ENCODE measurements around the gene RPLP2.

RPLP2 gene

DNA sequence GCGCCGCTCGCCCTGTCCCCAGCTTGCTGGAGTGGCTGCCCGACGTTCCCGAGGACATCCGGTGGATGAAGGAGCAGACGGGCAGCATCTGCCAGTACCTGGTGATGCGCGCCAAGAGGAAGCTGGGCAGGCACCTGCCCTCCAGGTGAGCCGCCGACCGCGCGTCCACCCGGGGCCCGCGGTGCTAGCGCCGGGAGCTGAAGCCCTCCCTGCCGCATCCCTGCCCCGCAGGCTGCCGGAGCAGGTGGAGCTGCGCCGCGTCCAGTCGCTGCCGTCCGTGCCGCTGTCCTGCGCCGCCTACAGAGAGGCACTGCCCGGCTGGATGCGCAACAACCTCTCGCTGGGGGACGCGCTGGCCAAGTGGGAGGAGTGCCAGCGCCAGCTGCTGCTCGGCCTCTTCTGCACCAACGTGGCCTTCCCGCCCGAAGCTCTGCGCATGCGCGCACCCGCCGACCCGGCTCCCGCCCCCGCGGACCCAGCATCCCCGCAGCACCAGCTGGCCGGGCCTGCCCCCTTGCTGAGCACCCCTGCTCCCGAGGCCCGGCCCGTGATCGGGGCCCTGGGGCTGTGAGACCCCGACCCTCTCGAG lies 14.6 kb downstream of the RPLP2 start:
- DNase-seq (ENCODE audit: low read depth in 2 of 2) = no peak

DNA sequence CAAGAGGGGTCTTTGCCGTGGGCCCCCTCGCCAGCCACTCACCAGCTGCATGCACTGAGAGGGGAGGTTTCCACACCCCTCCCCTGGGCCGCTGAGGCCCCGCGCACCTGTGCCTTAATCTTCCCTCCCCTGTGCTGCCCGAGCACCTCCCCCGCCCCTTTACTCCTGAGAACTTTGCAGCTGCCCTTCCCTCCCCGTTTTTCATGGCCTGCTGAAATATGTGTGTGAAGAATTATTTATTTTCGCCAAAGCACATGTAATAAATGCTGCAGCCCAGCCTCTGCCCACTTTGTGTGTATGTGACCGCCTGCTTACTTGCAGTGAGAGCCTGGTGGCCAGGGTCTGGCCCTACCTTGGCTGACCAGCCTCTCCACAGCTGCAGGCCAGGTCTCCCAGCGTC lies 15.2 kb downstream of the RPLP2 start:
- no peak for DNase-seq (ENCODE audit: low read depth in 2 of 2)

DNA sequence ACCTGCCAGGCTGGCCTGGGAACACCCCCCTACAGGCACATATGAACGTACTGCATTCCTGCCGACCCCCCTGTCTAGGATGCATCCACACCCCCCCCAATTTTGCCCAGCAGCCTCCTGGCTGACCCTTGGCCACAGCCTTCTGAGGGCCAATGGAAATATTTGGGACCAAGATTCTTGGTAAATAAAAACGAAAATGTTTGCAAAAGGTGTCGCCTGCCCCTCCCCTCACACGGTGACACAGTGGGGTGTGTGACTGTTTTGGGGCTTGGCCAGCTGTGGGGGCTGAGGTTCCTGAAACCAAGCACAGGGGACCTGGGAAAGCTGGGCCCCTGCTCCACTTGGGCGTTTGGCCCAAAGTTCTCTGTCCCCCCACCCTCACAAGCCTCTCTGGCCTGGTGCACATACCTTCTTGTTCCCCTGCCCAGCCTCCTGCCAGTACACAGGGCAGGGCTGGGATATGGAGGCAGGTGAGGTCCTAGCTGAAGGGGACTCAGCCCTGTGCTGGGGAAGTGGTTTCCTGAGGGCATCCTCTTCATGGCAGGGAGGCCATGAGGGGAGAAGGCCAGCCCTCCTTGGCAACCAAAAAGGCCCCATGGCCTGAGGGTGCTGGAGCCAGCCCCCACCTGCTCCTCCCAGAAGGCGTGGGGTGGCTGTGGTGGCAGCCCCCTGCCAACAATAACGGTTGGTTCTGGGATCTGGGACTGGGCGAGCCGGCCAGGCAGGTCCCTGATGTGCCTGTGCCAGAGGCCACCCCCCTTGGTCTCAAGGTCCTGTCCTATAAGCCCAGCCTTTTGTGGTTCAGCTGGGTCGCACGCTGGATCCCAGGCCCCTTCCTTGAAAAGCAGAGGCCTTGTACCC lies 15.8 kb downstream of the RPLP2 start:
- DNase-seq (ENCODE audit: low read depth in 2 of 2) = no peak

DNA sequence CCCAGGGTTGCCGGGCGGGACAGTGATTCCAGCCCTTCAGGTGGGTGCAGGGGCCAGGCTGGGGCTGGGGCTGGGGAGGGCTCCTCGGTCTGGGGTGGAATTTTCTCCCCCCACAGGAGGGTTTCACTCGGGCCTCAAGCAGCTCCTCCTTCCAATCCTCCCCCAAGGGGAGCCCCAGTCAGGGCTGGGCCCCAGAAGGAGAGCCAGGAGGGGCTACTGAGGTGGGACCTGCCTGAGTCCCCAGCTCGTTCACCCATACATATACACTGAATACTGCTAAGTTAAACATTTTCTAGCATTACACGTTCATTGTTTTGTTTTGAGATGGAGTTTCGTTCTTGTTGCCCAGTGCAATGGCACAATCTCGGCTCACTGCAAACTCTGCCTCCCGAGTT lies 16.5 kb downstream of the RPLP2 start:
- DNase-seq (ENCODE audit: low read depth in 2 of 2) = no peak

DNA sequence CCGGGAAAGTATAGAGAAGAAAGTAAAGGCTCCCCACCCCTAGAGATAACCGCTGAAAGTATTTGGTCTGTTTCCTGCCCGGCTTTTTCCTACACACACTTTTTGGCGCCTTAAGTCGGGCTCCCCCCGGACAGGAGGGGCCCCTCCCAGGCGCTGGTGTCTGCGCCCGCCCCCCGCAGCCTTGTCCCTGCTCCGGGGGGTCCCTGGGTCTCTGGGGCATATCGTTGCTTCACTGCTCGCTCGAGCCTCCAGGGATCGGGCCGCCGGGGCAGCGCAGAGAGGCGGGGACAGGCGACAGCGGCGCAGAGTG lies 17.0 kb downstream of the RPLP2 start:
- DNase-seq (ENCODE audit: low read depth in 2 of 2) = no peak

DNA sequence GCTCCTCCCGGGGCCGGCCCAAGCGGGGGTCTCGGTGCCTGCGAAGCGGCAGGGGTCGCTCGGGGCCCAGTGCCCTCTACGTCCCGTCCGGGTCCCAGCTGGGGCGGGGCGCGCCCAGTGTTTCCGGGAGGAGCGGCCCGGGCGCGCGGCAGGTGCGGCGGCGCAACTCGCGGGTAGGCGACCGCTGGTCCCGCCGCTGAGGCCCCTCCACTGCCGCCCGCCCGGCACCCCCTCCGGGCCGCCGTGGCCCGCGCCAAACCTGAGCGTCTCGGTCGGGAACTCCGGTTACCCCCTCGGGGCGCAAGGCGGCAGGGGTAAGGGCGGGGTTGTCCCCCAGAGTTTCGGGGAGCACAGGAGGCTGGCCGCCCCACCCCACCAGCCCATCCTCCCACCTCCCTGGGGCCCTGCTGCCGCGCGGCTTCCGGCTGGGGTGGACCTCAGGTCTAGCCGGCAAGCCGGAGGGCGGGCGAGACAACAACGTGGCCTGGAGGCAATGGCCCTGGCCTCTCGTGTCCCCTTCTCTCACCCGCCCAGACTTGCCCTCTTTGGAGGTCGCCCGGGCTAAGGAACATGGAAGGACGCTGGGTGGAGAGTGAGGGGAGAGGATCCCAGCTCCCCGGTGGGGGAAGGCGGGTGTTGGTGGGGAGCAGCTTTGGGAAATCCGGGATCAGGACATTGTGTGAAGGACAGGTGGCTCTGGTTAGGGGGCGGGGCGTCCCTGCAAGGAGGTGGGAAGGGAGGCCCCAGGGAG lies 17.6 kb downstream of the RPLP2 start:
- DNase-seq (ENCODE audit: low read depth in 2 of 2) = no peak

DNA sequence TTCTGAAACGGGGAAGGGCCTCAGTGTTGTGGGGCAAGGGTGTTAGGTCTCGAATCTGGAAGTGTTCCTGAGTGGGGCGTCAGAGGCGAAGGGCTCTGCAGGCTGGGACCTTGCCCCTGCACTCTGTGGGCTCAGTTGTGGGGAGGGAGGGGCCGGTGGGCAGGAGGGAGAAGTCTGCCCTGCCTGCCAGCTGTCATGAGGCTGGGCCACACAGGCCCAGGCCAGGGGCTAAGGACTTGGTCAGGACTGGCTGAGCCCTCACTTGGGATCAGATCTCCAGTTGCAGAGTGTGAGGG lies 18.1 kb downstream of the RPLP2 start, which contains the start of gene CRACR2B:
TSS of gene CRACR2B (plus strand) at position 23 of the 296 bp plus-strand sequence. CDS start 689 bp downstream, outside the sequence.
- no peak for DNase-seq (ENCODE audit: low read depth in 2 of 2)

DNA sequence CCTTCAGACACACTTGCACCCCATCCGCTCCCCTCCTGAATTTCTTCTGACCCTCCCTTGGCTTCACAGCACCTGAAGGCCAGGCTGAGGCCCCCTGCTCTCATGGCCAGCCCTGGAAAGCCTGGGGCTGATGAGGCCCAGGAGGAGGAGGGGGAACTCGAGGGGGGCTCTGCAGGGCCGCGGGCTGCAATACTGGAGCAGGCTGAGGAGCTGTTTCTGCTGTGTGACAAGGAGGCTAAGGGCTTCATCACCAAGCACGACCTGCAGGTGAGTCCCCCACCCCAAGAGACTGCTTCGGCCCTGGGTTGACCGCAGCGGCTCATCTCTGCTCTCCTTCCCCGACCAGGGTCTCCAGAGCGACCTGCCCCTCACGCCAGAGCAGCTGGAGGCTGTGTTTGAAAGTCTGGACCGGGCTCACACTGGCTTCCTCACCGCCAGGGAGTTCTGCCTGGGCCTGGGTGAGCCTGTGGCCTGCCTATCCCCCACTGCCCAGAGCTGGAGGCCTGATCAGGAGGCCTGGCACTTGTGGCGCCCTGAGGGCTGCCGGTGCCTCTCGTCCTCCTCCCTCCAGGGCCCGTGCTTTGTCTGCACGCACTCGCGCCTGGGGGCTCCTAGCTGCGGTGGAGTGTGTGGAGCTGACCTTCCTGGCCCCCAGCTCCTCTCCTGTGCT lies 18.9 kb downstream of the RPLP2 start:
- DNase-seq (ENCODE audit: low read depth in 2 of 2) = no peak

DNA sequence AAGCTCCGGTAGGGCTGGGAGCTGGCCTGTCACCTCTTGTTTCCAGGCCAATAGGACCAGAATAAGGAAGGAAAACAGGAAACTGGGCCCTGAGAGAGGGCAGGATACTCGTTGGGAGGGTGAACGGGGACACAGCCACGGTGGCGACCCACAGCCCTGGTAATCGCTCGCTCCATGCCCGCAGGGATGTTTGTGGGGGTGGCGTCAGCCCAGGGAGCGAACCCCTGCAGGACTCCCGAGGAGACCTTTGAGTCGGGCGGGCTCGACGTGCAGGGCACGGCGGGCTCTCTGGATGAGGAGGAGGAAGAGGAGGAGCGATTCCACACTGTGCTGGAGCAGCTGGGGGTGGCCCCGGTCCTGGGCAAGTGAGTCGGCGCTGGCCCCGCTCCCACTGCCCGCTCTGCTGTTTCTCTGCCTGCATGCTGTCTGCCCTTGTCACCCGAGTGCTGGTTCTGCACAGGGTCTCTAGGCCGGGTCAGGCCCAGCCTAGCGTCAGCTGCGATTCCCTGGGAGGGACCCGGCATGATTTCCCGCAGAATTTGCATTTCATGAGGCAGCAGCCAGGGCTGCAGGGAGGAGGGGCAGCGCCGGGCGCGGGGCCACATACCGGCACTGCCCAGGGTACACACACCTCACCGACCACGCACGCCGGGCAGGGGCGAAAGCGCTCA lies 19.5 kb downstream of the RPLP2 start:
- no peak for DNase-seq (ENCODE audit: low read depth in 2 of 2)

DNA sequence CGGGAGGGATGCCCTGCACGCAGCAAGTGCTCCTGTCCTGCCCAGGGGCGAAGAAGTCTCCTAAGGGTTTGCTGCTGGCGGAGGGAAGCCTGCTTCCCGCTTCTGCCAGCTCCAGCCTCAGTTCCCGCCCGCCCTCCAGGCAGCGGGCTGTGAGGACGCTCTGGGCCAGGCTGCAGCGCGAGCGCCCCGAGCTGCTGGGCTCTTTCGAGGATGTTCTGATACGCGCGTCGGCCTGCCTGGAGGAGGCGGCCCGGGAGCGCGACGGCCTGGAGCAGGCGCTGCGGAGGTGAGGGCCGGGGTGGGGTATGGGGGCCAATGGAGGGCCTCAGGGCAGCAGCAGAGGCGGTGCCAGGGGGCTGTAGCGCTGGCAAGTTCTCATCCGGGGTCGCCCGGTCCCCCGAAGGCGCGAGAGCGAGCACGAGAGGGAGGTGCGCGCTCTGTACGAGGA lies 20.1 kb downstream of the RPLP2 start:
- no peak for DNase-seq (ENCODE audit: low read depth in 2 of 2)

DNA sequence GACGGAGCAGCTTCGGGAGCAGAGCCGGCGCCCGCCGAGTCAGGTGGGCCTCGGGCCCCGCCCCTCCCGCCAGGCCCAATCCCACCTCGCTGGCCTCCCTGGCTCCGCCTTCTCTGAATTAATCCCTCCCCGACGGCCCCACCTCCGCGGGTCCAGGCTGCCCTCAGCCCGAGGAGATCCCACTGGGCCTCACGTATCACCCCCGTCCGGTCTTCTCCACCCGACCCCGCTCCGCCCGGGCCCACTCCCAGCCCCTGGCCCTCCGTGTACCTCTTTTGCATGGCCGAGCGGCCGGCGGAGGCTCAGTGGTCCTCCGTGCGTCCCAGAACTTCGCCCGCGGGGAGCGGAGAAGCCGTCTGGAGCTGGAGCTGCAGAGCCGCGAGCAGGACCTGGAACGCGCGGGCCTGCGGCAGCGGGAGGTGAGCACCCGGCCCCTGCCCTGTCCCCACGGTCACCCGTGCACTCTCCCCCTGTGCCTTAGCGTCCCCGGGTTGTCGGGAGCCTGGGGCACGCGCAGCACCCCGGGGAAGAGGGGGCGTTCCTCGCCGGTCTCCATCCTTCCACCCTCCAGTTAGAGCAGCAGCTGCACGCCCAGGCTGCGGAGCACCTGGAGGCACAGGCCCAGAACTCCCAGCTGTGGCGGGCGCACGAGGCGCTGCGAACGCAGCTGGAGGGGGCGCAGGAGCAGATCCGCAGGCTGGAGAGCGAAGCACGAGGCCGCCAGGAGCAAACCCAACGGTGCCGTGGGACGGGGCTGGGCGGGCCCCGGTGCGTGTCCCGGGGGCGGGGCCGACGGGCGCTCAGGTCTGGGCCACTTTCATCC lies 20.7 kb downstream of the RPLP2 start:
- peak in 1 of 2 donors; percentile 65 for DNase-seq (ENCODE audit: low read depth in 2 of 2)

DNA sequence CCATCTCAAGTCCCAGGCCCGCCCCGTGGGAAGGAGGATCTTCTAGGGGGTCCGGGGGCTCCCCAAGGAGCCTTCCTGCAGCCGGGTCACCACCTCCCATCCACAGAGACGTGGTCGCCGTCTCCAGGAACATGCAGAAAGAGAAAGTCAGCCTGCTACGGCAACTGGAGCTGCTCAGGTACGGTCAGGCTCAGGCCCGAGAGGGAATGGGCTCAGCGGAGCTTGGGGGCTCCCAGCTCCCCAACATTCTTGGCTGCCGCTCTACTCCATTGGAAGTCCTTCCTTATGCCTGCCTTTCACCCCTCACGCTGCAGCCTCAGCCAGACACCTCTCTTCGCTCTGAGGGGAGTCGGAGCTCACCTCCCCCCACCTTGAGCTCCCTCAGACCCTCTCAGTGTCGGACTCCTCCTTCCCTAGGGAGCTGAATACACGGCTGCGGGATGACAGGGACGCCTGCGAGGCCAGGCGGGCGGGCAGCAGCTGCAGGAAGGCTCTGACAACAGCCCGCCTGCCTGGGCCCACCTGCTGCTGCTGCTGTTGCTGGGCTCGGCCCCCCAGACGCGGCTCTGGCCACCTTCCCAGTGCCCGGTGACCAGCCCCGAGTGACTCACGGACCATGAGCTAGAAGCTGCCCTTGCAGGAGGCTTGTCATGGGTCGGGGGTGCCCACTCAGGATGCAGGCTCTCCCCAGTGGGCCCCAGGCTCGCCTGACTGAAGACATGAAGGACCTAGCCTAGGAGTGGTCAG lies 21.5 kb downstream of the RPLP2 start:
- DNase-seq (ENCODE audit: low read depth in 2 of 2) = no peak

DNA sequence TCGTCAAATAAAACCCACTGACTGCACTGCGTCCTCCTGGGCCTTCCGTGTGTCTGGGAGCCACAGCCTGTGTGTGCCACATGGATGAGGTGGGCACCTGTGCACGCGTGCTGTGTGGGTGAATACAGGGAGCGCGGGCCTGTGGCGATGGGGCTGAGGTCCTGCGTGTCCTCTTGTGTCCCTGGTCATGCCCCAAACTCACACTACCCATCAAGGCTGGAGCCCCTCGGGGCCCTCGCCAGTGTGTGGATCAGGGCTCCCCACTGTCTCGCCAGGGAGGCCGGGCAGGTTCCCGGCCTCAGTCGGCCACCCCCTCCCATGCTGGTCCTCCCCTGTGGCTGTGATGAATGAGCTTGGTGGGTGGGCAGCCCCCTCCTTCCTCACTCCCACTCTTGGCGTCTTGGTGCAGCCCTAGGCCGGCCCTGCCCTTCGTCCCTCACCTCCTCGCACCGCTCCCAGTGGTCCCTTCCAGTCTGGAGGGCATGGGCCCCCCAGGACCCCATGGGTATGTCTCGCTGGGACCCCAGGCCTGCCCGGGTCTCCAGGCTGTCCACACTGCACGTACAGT lies 22.3 kb downstream of the RPLP2 start:
- DNase-seq (ENCODE audit: low read depth in 2 of 2) = no peak

DNA sequence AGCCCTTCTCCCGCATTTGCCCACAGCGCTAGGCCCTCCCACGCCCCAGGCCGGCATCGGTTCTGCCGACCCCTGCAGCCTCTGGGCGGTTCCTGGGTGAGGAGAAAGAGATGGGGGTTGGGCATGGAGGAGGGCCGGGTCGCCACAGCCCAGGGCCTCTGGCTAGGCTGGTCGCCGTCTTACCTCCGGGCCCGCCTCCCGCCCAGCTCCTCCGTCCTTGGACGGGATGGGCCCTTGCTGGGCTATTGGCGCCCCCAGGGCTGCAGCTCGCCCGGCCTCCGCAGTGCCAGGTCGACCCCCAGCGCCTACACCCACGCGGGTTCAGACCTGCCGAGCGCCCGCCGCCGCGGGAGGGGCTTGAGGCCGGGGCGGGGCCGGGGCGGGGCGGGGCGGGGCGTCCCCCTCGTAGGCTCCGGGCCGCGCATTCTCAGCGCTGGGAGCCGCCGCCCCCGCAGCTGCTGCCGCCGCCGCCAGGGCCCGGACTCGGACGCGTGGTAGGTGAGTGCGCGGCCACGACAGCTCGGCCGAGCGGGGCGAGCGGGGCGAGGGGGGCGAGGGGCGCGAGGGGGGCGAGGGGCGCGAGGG lies 22.9 kb downstream of the RPLP2 start, which contains the start of gene CD151:
TSS of gene CD151 (plus strand) at position 424 of the 585 bp plus-strand sequence. CDS start 3,118 bp downstream, outside the sequence.
- peak in 1 of 2 donors; percentile 56 for DNase-seq (ENCODE audit: low read depth in 2 of 2)

DNA sequence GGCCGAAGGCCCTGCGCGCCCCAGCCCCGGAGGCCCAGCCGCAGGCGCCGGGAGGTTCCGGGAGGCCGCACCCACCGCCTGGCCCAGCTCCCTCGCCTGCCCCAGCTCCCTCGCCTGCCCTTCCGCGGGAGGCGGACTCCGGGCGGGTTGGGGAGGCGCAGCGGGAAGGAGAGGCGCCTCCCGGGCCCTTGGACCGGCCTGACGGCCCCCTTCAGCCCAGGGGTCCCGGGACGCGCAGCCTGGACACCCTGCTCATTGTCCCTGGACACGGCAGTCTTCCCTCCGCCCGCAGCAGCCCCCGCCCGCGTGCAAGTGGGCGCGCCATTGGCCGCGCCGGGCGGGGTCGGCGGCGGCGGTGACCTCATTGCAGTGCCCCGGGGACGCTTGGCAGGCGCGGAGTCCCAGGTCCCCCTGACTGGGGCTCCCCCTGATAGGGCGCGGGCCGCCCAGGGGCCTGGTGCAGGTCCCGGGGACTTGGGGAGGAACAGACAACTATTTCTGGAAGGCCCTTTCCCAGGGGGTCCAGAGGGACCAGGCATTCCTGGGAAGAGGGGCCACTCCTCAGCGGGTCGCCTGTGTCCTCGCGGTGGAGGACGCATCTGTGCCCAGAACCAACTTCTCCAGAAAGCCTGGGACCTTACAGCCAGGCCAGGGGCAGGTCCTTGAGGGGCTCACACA lies 23.5 kb downstream of the RPLP2 start:
- DNase-seq (ENCODE audit: low read depth in 2 of 2) = no peak

DNA sequence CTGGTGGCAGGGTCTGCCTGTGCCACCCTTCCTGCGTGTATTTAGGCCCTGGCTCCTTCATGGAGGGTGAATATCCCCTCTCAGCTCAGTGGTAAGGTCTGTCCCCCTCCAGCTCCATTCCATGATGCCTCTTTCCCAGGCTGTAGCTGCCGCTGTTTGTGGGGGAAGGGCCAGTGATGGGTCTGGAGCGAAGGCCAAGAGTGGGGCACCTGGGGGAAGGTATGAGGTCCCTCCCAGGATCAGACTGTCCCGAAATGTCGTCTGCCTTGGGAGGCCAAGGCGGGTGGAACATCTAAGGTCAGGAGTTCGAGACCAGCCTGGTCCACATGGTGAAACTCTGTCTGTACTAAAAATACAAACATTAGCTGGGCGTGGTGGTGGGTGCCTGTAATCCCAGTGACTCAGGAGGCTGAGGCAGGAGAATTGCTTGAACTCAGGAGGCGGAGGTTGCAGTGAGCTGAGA lies 24.1 kb downstream of the RPLP2 start:
- DNase-seq (ENCODE audit: low read depth in 2 of 2) = no peak

DNA sequence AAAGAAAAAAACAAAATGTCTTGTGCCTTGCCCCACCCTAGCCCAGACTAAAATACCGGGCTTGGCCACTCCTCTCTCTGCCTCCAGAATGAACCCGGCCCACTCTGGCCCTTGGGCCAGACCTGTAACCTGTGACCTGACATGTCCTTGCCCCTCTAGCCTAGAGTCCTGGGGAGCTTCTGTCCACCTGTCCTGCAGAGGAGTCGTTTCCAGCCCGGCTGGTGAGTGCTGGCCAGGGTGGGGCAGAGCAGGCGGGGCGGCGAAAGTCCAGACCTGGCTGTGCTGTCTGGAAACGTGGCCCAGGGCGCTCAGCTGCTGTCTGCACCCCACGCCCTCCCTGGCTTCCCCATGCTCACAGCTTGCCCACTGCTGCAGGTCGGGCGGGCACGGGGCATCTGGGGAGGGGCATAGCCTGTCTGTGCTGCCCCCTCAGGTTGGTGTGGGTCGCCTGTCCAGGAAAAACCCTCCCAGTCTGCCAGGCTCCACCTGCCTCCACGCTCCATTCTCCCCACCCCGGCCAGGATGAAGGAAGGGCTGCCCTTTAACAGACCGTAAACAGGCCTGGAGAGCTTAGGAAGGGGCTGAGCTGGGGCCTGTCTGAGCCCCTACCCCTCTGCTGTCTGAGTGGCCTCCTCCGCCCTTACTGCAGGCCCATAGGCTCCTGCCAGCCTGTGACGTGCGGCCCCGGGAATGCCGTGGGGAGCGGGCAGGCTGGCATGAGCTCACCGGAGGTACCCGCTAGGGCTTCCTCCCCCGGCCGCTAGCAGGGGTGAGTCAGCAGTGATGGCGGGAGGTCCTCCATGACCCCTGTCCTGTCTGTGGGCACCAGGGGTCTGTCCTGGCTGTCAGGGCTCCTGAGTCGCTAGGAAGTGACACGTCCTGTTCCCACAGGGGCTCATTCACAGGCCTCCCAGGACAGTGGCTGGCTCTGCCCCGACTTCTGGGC lies 24.9 kb downstream of the RPLP2 start:
- no peak for DNase-seq (ENCODE audit: low read depth in 2 of 2)
